ENCODE data around the gene ARID2.

ARID2 gene

GRCh38 chr12:45866299-45866698 is 136.8 kb downstream of the ARID2 start:
- no peak overlapping the region for H3K4me3 ChIP-seq (ENCODE audit: control insufficient read depth, low read depth, low read length)
- TF ChIP-seq CTCF (IDR thresholded peaks at IDR 0.05; ENCODE audit: control insufficient read depth, insufficient read depth, low read depth, low read length, missing control alignments), result no peak
- no peak for DNase-seq (ENCODE audit: low read depth)

- no peak for TF ChIP-seq CTCF (IDR thresholded peaks at IDR 0.05; ENCODE audit: control insufficient read depth, insufficient read depth, low read depth, low read length, missing control alignments)
- DNase-seq (ENCODE audit: low read depth), result no peak
- H3K4me3 ChIP-seq (ENCODE audit: control insufficient read depth, low read depth, low read length), result no peak overlapping the region
These were observed 142.9 kb downstream of the ARID2 start for GRCh38 chr12:45872446-45872845.

GRCh38 chr12:45877069-45877468 is 147.6 kb downstream of the ARID2 start:
- no peak for DNase-seq (ENCODE audit: low read depth)
- H3K4me3 ChIP-seq (ENCODE audit: control insufficient read depth, low read depth, low read length), result no peak overlapping the region
- TF ChIP-seq CTCF (IDR thresholded peaks at IDR 0.05; ENCODE audit: control insufficient read depth, insufficient read depth, low read depth, low read length, missing control alignments), result no peak

GRCh38 chr12:45878630-45879255 is 149.2 kb downstream of the ARID2 start:
- DNase-seq (ENCODE audit: low read depth), result no peak
- no peak overlapping the region for H3K4me3 ChIP-seq (ENCODE audit: control insufficient read depth, low read depth, low read length)
- TF ChIP-seq CTCF (IDR thresholded peaks at IDR 0.05; ENCODE audit: control insufficient read depth, insufficient read depth, low read depth, low read length, missing control alignments), result no peak

- no peak for TF ChIP-seq CTCF (IDR thresholded peaks at IDR 0.05; ENCODE audit: control insufficient read depth, insufficient read depth, low read depth, low read length, missing control alignments)
- H3K4me3 ChIP-seq (ENCODE audit: control insufficient read depth, low read depth, low read length), result no peak overlapping the region
- DNase-seq (ENCODE audit: low read depth), result no peak
These were observed 149.9 kb downstream of the ARID2 start for GRCh38 chr12:45879363-45879895.

GRCh38 chr12:45880533-45880932 is 151.0 kb downstream of the ARID2 start:
- no peak for DNase-seq (ENCODE audit: low read depth)
- H3K4me3 ChIP-seq (ENCODE audit: control insufficient read depth, low read depth, low read length), result no peak overlapping the region

More at GRCh38 chr12:45880533-45880932, 151.0 kb downstream of the ARID2 start:
- no peak for TF ChIP-seq CTCF (IDR thresholded peaks at IDR 0.05; ENCODE audit: control insufficient read depth, insufficient read depth, low read depth, low read length, missing control alignments)

All from AG09309 (cell line).